Measurements from ENCODE around the gene CDC14C.

Gene CDC14C

GRCh38 chr7:48938539-48939295 lies 14.4 kb downstream of the CDC14C start:
- ChIA-PET POLR2A (no interaction called here), CTCF (no interaction called here)
- TF ChIP-seq, protein P1, sequence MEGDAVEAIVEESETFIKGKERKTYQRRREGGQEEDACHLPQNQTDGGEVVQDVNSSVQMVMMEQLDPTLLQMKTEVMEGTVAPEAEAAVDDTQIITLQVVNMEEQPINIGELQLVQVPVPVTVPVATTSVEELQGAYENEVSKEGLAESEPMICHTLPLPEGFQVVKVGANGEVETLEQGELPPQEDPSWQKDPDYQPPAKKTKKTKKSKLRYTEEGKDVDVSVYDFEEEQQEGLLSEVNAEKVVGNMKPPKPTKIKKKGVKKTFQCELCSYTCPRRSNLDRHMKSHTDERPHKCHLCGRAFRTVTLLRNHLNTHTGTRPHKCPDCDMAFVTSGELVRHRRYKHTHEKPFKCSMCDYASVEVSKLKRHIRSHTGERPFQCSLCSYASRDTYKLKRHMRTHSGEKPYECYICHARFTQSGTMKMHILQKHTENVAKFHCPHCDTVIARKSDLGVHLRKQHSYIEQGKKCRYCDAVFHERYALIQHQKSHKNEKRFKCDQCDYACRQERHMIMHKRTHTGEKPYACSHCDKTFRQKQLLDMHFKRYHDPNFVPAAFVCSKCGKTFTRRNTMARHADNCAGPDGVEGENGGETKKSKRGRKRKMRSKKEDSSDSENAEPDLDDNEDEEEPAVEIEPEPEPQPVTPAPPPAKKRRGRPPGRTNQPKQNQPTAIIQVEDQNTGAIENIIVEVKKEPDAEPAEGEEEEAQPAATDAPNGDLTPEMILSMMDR (IDR thresholded peaks at IDR 0.05; ENCODE audit: control extremely low read depth, extremely low read depth, low read depth, missing control alignments) = no peak
- DNase-seq (ENCODE audit: extremely low spot score) = no peak

GRCh38 chr7:48943279-48943990 lies 19.1 kb downstream of the CDC14C start:
- CTCF ChIA-PET = no interaction called here
- POLR2A ChIA-PET = no interaction called here
- TF ChIP-seq, protein P1 (IDR thresholded peaks at IDR 0.05; ENCODE audit: control extremely low read depth, extremely low read depth, low read depth, missing control alignments) = no peak
- DNase-seq (ENCODE audit: extremely low spot score) = no peak

- TF ChIP-seq, protein P1 (IDR thresholded peaks at IDR 0.05; ENCODE audit: control extremely low read depth, extremely low read depth, low read depth, missing control alignments) = no peak
- no peak for DNase-seq (ENCODE audit: extremely low spot score)
- CTCF ChIA-PET = interaction anchor here (0.6 to 2.4 kb wide), 3 partner anchors 11 to 483 kb away, joined by 3 to 6 read pairs (median 3); no protein-coding TSS in a partner anchor
- POLR2A ChIA-PET = no interaction called here
These were observed 31.6 kb downstream of the CDC14C start for GRCh38 chr7:48955916-48956315.

GRCh38 chr7:48959676-48960075 lies 35.3 kb downstream of the CDC14C start:
- CTCF ChIA-PET = no interaction called here
- DNase-seq (ENCODE audit: extremely low spot score) = no peak
- POLR2A ChIA-PET = no interaction called here

DNA sequence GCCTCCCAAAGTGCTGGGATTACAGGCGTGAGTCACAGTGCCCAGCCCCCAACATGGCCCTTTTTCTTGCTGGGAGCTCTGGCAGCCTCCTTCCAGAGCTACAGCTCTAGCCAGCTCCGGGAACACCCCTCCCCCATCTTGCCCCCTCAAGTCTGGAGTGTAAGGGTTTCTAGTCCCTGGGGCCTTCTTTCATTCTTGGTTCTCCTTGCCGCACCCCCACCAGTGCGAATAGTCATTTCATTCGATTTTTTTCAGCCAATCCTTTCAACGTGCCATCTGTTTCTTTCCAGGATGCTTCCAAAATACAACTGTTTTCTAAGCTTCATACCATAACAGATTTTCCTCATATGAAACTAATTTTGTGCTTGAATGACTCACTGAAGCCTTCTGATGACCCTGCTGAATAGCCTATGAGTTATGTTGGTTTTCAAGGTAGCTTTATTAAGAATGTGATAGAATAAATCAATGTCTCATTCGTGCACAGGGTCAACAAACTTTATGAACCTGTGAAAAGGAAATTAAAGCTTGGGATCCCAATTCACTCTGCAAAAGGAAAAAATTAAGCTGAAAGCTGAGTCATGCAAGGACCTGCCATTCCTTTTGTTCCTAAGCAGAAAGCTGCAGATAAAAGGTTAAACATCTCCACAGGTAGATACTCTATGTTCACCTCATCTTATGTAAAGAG lies 38.6 kb downstream of the CDC14C start:
- ChIA-PET CTCF (no interaction called here), POLR2A (no interaction called here)
- TF ChIP-seq, protein P1 (IDR thresholded peaks at IDR 0.05; ENCODE audit: control extremely low read depth, extremely low read depth, low read depth, missing control alignments) = no peak
- no peak for DNase-seq (ENCODE audit: extremely low spot score)

More at GRCh38 chr7:48959676-48960075, 35.3 kb downstream of the CDC14C start:
- TF ChIP-seq, protein P1 (IDR thresholded peaks at IDR 0.05; ENCODE audit: control extremely low read depth, extremely low read depth, low read depth, missing control alignments) = no peak

DNA sequence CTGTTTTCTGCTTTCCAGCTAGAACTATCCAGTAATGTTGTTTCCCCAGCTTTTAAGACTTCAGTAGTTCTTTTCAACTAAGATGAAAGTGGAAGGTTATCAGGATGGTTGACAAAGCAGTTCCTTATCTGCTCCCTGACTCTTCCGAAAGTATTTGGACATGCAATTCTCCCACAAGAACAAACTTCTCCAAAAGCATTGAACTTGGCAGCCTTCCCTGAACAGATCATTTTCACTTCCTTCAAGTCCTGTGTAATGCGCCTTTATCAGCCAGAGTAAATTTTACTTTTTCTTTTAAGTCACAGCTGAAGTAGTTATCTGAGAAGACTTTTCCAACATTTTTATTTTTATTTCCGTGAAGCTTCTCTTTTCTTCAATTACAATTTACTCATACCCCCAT lies 39.7 kb downstream of the CDC14C start:
- TF ChIP-seq, protein P1 (IDR thresholded peaks at IDR 0.05; ENCODE audit: control extremely low read depth, extremely low read depth, low read depth, missing control alignments) = no peak
- CTCF ChIA-PET = no interaction called here
- no peak for DNase-seq (ENCODE audit: extremely low spot score)
- POLR2A ChIA-PET = no interaction called here

Data from GM10248 (cell line).